ENCODE data around the gene MRC2.
A peak's percentile ranks its signal among the peaks of the same experiment; 100 is the strongest.

Gene MRC2

DNA sequence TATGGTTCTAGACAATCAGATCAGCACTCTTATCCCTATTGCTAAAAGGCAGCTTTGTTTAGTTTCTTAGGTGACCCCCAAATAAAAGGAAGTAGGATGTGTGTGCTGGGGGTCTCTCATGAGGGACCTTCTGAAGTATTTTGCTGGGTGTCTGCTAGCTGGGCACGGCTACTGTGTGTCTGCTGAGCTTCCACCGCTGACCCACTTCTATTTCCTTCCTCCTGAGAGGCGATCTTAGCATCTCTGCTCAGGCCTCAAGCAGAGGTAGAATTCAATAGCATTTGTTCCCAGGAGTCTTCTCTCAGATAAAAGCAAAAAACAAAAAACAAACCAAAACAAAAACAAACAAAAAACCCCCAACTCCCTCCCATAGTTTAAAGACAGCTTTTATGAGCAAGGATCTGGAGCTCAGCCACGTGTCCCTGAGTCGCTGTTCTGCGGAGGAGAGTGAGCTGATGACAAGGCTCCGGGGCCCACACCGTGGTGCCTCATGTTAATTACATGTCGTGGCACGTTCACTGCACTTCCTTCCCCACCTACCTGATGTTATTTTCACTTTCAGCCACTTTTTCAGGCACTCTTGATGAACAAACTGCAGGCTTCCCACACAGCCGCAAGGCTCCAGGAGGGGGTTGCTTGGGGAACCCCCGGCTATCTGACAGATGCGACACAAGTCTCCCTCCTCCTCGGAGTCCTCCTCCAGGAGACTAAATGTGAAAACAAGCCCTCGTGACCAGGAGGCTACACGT lies 97.1 kb downstream of the MRC2 start:
- peak; percentile 77 for DNase-seq

DNA sequence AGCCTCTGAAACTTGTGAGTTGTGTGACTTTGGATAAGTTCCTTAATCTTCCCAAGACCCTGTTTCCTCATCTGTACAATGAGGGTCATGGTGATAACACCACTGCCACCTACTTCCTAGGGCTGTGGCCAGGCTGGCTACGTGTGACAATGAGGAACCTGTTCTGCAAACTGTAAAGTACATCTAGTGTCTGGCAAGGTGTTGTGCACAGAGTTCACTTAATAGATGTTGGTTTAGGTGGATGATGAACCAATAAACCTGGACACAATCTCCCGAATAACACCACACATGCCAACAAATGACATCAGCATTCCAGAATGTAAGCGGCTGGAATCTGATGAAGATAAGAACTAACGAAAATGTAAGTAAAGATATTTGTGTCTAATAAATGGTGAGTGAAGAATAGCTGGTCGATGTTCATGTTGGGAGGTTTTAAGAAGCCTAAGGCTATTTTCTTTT lies 98.3 kb downstream of the MRC2 start:
- DNase-seq, result no peak

DNA sequence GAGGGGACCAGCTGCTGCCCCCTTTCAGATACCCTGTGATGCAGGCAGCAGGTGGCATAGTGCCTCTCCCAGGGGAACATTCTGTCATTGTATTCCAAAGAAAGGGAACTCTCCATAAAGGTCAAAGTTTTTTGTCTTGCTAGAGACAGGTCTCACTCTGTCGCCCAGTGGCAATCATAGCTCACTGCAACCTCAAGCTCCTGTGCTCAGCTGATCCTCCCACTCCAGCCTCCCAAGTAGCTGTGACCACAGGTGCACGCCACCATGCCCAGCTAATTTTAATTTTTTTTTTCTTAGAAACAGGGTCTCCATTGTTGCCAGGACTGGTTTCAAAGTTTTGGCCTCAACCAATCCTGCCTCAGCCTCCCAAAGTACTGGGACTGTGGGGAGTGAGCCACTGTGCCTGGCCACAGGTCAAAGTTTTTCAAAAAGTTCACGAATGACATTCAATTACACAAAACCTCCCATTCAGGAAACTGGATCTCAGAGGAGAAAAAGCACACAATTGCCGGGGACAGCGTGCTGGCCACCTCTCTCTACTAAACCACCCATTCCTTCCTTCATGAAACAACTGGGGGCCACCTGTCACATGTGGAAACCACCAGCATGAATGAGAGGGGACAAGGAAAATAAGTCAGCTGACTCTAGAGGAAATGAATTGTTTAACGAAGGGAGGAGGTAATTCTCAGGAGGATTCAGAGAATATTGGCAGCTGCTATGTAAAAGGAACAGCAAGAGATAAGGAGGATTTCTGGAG lies 100.6 kb downstream of the MRC2 start:
- no peak for DNase-seq

DNA sequence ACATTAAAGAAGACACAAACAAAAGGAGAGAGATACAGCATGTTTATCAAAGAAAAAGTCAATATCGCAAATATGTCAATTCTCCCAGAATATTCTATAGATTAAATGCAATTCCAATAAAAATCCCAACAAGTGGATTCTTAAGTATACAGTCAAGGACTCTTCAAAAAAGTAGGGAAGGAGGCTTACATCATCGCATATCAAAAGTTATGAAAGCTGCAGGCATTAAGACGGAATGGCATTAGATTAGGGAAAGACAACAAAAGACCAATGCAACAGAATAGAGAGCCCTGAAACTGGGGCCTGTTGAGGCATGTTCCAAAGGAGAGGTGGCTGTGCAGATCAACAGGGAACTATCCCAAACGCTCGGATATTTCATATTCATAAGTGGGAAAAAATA lies 104.7 kb downstream of the MRC2 start:
- DNase-seq, result no peak

DNA sequence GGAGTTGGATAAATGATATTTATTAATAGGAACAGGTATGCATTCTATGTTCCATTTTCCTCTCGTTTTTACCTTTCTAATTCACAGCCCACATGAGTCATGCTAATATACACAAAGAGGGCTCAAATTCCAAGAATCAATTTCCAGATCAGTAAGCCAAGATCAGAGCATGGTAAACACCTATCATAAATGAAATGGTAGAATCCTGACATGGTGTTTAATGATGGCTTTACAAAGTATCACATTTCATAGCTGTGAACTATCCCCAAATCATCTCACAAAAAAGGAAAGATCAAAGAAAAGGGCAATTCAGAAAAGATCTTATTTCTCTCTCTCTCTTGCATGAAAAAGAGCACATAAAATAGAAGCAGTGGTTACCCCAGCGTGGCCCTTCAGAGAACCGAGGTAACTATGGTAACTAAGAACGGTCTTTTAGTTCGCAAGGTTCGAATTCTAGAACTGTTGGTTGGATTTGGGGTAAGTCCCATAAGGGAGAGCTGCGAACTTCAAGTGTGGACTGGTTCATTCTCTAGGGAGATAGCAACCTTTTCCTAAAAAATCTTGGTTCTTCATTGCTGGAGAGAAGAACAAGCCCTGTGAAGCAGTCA lies 107.7 kb downstream of the MRC2 start:
- no peak for DNase-seq

DNA sequence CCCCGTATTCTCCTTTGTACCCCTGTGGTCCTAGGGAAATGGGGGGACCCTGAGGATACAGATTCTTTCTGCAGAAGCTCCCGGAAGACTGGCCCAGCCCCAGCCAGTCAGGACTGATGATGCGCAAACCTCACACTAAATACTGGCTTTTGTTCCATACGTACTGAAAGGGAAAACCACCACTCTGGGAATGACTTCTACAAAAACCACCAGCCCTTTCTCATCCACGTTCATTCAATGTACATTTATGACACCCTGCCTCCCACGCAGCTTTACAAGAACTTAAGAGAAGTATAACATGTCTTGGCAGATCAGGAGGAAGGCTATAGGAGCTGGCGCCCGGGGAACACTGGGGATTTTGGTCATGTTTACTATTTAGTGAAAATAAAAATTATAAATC lies 110.0 kb downstream of the MRC2 start:
- no peak for DNase-seq

DNA sequence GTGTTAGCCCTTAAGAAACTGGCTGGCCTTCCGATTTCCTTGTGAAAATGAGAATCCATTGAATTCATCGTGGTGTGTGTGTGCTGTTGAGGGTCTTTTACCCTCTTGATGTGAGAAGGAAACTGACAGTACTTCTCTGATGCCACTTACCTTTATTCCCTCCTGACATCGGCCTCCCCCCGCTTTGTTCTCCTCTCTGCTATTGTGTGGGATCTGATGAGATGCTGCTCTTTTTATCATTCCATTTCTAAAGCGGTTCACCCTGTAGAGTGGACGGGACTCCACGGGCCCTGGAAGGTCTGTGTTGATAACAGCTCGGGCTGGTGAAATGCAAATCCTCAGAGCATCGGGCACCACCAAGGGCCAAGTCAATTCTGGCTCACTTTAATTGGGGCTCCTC lies 110.8 kb downstream of the MRC2 start:
- no peak for DNase-seq

DNA sequence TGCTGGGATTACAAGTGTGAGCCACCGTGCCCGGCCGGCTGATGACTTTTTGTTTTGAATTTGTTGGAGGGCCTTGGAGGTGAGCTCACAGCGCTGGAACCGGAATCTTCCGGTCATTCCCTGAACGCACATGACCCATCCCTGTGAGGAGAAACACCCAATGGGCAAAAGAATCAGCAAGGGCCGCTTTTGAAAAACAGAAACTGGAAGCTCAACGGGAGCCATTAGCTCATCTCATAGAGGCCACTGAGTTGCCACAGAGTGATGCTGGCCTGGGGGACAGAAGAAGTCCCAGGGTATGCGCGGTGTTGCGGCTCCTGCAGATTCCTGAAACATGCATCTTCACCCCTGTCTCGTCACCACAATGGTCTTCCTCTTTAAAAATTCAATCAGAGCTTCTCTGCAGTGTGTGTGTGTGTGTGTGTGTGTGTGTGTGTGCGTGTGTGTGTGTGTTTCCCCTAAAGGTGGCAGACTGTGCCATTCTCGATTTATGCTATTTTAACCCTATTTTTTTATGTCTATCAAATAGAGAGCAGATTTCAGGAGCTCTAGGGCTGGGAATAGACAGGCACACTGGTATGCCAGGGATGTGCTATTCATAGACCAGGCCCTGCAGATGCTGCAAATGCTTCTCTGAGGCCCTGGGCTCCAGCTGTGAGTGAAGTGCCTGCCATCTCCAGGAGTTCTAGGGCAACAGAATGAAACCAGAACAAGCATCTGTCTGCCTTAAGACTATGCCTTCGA lies 112.3 kb downstream of the MRC2 start:
- DNase-seq, result no peak

DNA sequence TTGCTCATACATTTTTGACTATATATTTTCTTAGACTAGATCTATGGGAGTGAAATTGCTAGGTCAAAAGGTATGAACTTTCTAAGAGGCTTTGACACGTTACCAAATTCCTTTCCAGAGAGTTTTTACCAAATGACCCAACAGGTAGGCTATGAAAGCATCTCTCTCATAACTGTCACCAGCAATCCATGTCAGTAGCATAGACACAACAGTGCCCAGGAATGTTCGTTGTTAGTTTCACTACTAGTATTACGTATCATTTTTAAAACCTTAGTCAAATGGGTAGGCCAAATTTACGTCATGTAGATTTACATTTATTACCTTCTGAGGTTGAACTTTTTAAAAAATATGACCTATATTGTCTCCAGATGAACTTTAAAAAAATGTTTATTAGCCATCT lies 113.8 kb downstream of the MRC2 start:
- DNase-seq, result no peak
